ENCODE results near the gene SKAP1.
A peak's percentile ranks its signal among the peaks of the same experiment; 100 is the strongest.

SKAP1 gene

GRCh38 chr17:48439875-48440505, 10.0 kb upstream of the SKAP1 start:
- no peak for TF ChIP-seq PAX5 (IDR thresholded peaks at IDR 0.05; ENCODE audit: insufficient read depth, low read length, severe bottlenecking)
- 0 out of 2 replicates have a peak, but pooled peaks have one; percentile 11 for TF ChIP-seq SPI1 (IDR thresholded peaks at IDR 0.05; ENCODE audit: low read depth, low read length)
- FAIRE-seq (peak; percentile 86), DNase-seq (ENCODE audit: insufficient read length, low spot score) (no peak)

DNA sequence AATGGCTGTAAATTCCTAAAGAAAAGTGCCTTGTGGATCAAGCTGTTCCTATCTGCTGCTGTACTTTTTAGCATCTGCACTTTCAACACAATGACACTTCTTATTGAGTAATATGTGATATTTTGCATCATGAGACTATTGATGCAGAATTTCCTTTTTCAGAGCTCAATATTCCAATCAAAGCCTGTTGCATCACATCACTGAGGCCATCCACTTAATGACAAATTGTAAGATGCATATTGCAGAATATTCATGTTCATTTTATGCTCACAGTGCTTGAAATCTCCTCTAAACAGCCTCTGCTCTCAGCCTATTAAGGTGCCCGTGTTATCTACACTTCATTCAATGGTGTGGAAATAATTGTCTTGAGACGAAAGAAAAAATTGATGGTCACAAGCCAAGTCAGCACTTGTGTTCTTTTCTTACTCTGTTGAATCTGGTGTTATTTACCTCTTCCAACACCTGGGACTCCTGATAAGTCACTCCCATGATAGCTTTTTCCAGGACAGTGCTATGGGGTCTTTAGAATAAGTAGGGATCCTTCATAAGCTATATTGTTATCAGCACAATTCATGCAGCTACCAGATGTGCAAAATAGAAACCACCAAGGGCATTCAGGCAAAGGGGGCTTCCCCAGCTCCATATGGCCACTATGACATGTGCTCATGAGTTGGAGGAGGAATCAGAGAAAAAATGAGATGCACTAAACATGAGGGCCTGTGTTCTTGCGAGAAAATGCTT, 9.3 kb upstream of the SKAP1 start:
- TF ChIP-seq SPI1 (IDR thresholded peaks at IDR 0.05; ENCODE audit: low read depth, low read length): no peak
- no peak for TF ChIP-seq PAX5 (IDR thresholded peaks at IDR 0.05; ENCODE audit: insufficient read depth, low read length, severe bottlenecking)
- TF ChIP-seq POLR2A (IDR thresholded peaks at IDR 0.05; ENCODE audit: low read depth, low read length): no peak
- no peak for TF ChIP-seq POLR2AphosphoS5 (IDR thresholded peaks at IDR 0.05; ENCODE audit: low read depth, low read length)
- TF ChIP-seq POU2F2 (IDR thresholded peaks at IDR 0.05; ENCODE audit: low read depth, low read length): no peak
- TF ChIP-seq TAF1 (IDR thresholded peaks at IDR 0.05; ENCODE audit: low read depth, low read length): no peak
- DNase-seq (ENCODE audit: insufficient read length, low spot score) (no peak), FAIRE-seq (peak; percentile 76)

DNA sequence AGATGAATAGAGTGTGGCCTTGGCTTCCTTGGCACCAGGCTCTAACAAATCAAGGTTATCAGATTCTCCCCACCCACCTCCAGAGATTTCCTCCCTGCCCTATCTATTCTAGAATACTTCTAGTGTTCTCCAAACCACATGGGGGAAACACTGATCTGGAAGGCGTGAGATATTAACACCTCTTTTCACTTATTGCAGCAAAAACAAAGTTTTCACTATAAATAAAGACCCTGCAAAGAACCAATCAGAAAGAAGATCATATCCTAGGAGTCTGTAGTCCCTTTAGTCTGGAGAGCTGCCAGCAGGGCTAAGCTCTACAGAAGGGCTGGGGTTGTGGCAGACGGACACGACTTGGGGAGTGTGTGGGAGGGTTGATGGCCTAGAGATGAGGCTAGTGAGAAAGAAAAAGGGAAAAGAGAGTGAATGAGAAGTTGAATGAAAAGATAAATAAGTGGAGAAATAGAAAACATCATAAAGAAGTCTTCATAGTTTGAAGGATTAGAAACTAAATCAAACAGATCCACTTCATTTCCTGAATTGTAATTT, 8.6 kb upstream of the SKAP1 start:
- DNase-seq (ENCODE audit: insufficient read length, low spot score) (no peak), FAIRE-seq (no peak)
- TF ChIP-seq POLR2AphosphoS5 (IDR thresholded peaks at IDR 0.05; ENCODE audit: low read depth, low read length) (no peak), PAX5 (IDR thresholded peaks at IDR 0.05; ENCODE audit: insufficient read depth, low read length, severe bottlenecking) (no peak), POLR2A (IDR thresholded peaks at IDR 0.05; ENCODE audit: low read depth, low read length) (no peak), SPI1 (IDR thresholded peaks at IDR 0.05; ENCODE audit: low read depth, low read length) (no peak)

DNA sequence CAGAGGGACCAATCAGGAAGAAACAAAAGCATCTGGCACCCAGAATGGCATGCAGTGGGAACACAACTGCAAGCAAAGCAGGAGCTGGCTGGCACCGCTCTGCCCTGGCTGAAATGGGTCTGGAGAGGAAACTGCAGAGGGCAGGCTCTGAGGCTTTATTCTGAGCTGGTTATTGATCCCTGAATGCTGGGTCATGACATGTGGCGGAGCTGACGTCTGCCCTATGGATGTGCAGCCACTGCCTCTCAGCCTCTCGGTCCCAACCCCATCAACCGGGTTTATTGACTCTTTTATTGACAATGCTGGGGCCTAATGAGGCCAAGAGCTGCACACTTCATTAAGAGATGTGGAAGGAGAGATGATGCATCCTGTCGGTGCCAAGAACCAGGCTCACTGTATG, 3.9 kb upstream of the SKAP1 start:
- no peak for FAIRE-seq
- no peak for DNase-seq (ENCODE audit: insufficient read length, low spot score)
- TF ChIP-seq TAF1 (IDR thresholded peaks at IDR 0.05; ENCODE audit: low read depth, low read length) (no peak), POU2F2 (IDR thresholded peaks at IDR 0.05; ENCODE audit: low read depth, low read length) (no peak), POLR2A (IDR thresholded peaks at IDR 0.05; ENCODE audit: low read depth, low read length) (no peak), POLR2AphosphoS5 (IDR thresholded peaks at IDR 0.05; ENCODE audit: low read depth, low read length) (no peak), SPI1 (IDR thresholded peaks at IDR 0.05; ENCODE audit: low read depth, low read length) (no peak), PAX5 (IDR thresholded peaks at IDR 0.05; ENCODE audit: insufficient read depth, low read length, severe bottlenecking) (no peak)

- TF ChIP-seq POU2F2 (IDR thresholded peaks at IDR 0.05; ENCODE audit: low read depth, low read length) (no peak), POLR2A (IDR thresholded peaks at IDR 0.05; ENCODE audit: low read depth, low read length) (no peak), PAX5 (IDR thresholded peaks at IDR 0.05; ENCODE audit: insufficient read depth, low read length, severe bottlenecking) (no peak), TAF1 (IDR thresholded peaks at IDR 0.05; ENCODE audit: low read depth, low read length) (no peak), SPI1 (IDR thresholded peaks at IDR 0.05; ENCODE audit: low read depth, low read length) (no peak), POLR2AphosphoS5 (IDR thresholded peaks at IDR 0.05; ENCODE audit: low read depth, low read length) (no peak)
- FAIRE-seq: no peak
- no peak for DNase-seq (ENCODE audit: insufficient read length, low spot score)
Observed at GRCh38 chr17:48432820-48433775, 3.1 kb upstream of the SKAP1 start.

DNA sequence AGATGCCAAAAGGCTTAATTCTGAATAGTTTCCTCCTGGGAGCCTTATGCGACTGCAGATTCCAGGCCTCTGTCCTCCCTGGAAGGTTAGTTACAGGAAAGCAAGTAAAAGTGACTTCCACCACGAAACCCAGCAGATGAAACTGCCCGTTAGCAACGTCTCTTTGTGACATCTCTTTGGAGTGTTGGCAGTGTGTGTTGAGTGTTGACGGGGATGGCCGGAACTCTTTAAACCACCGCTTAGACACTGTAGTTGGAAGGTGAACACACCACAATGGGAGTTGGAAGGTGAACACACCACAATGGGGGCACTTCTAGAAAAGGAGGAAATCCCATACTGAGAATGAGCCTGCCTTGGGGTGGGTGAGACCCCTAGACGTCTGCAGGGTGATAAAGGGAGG, 858 bp downstream of the SKAP1 start:
- no peak for DNase-seq (ENCODE audit: insufficient read length, low spot score)
- FAIRE-seq: peak; percentile 75
- no peak for TF ChIP-seq PAX5 (IDR thresholded peaks at IDR 0.05; ENCODE audit: insufficient read depth, low read length, severe bottlenecking)
- no peak for TF ChIP-seq POU2F2 (IDR thresholded peaks at IDR 0.05; ENCODE audit: low read depth, low read length)
- TF ChIP-seq TAF1 (IDR thresholded peaks at IDR 0.05; ENCODE audit: low read depth, low read length): no peak
- no peak for TF ChIP-seq POLR2A (IDR thresholded peaks at IDR 0.05; ENCODE audit: low read depth, low read length)
- TF ChIP-seq SPI1 (IDR thresholded peaks at IDR 0.05; ENCODE audit: low read depth, low read length): no peak
- TF ChIP-seq POLR2AphosphoS5 (IDR thresholded peaks at IDR 0.05; ENCODE audit: low read depth, low read length): no peak

GRCh38 chr17:48427598-48427997, 2.4 kb downstream of the SKAP1 start:
- DNase-seq (ENCODE audit: insufficient read length, low spot score): peak; percentile 36
- TF ChIP-seq SPI1 (IDR thresholded peaks at IDR 0.05; ENCODE audit: low read depth, low read length) (no peak), POU2F2 (IDR thresholded peaks at IDR 0.05; ENCODE audit: low read depth, low read length) (no peak), POLR2AphosphoS5 (IDR thresholded peaks at IDR 0.05; ENCODE audit: low read depth, low read length) (no peak), PAX5 (IDR thresholded peaks at IDR 0.05; ENCODE audit: insufficient read depth, low read length, severe bottlenecking) (no peak), POLR2A (IDR thresholded peaks at IDR 0.05; ENCODE audit: low read depth, low read length) (no peak), TAF1 (IDR thresholded peaks at IDR 0.05; ENCODE audit: low read depth, low read length) (no peak)
- FAIRE-seq: peak; percentile 89

DNA sequence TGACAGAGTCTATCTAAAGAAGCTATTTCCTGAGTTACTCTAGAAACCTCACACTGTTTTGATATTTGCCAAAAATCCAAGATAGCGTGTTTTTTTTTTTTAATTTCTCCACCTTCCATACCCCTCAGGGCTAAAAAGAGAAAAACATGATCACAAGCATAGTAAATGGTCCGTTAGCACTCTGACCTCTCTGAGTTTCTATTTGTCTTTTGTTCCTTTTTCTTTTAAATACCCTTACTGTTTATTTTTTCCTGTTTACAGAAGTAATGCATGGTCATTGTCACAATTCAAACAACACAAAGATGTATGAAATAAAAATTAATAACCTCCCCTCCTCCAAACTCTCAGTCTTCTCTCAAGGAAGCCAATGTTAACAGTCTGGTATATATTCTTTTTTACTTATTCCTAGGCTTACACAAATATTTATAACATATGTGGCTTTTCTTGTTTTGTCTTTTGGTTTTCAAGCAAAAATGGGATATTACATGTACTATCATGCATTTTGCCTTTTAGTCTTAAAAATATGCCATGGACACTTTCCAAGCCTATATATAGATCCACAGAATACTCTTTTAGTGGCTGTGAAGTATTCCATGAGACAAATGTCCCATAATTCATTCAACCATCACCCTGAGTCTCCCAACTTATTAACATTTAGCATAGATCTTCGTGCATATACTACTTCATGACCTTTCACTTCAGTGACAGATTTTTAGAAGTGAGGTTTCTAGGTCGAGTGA, 3.1 kb downstream of the SKAP1 start:
- no peak for FAIRE-seq
- no peak for DNase-seq (ENCODE audit: insufficient read length, low spot score)
- TF ChIP-seq POU2F2 (IDR thresholded peaks at IDR 0.05; ENCODE audit: low read depth, low read length) (no peak), SPI1 (IDR thresholded peaks at IDR 0.05; ENCODE audit: low read depth, low read length) (no peak)
